Neural crest cell (in vitro differentiated cells): ENCODE measurements around the gene DBI. TPM values are rescaled to one million over a fixed set of nuclear protein-coding genes. Genes with fewer than 3 reads are reported as not detected.

Source experiments
- DNase-seq: peaks from one replicate; pipeline ENCODE4 v3.0.0; 2021; ENCODE audit warnings: low read depth, mixed read lengths, low spot score
- H3K27ac Mint-ChIP-seq: one replicate; pipeline ENCODE4 v1.8.0; 2021; ENCODE audit warnings: mild to moderate bottlenecking, mixed read lengths; ENCODE audit not compliant: unreplicated experiment
- H3K27me3 Mint-ChIP-seq: 2 replicates; pipeline ENCODE4 v1.8.0; 2021; ENCODE audit warnings: low read depth, mild to moderate bottlenecking, mixed read lengths
- H3K36me3 Mint-ChIP-seq: 2 replicates; pipeline ENCODE4 v1.8.0; 2021; ENCODE audit warnings: low read depth, mild to moderate bottlenecking, mixed read lengths
- H3K4me1 Mint-ChIP-seq: 2 replicates; pipeline ENCODE4 v1.8.0; 2021; ENCODE audit warnings: mixed read lengths
- H3K4me3 Mint-ChIP-seq: one replicate; pipeline ENCODE4 v1.8.0; 2021; ENCODE audit warnings: mild to moderate bottlenecking, mixed read lengths
- H3K9me3 Mint-ChIP-seq: 2 replicates; pipeline ENCODE4 v1.8.0; 2021; ENCODE audit warnings: mixed read lengths
- total RNA-seq: library from RNA; stranded (reverse); gene quantifications from 2 replicates; pipeline ENCODE4 v1.2.1, GENCODE V29; 2021
- TF ChIP-seq, protein P1 (sequence below): fragments of 200-600 bp; sonication (generic); conservative IDR thresholded peaks from 2 replicates; pipeline ENCODE4 v1.5.0; 2021; ENCODE audit warnings: antibody characterized with exemption, mild to moderate bottlenecking

DBI gene
- total RNA-seq, 1 donor from 2014 or later, result 222 TPM

DNA sequence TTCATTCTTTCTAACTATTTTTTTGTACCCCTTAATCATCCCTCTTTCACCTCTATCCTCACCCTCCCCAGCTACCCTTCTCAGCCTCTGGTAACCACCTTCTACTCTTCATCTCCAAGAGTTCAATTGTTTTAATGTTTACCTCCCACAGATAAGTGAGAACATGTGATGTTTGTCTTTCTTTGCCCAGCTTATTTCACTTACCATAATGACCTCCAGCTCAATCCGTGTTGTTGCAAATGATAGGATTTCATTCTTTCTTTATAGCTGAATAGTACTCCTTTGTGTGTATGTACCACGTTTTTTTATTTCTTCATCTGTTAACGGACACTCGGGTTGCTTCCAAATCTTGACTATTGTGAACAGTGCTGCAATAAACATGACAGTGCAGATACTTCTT is 42.7 kb downstream of the DBI start:
- H3K27me3 Mint-ChIP-seq, result no peaks in the 10 kb centered on the region
- H3K27ac Mint-ChIP-seq, result no peak overlapping the region
- H3K4me1 Mint-ChIP-seq, result peaks cover 8% of the 10 kb centered on the region
- H3K36me3 Mint-ChIP-seq, result no peaks in the 10 kb centered on the region
- H3K4me3 Mint-ChIP-seq, result no peak overlapping the region
- TF ChIP-seq, protein P1, sequence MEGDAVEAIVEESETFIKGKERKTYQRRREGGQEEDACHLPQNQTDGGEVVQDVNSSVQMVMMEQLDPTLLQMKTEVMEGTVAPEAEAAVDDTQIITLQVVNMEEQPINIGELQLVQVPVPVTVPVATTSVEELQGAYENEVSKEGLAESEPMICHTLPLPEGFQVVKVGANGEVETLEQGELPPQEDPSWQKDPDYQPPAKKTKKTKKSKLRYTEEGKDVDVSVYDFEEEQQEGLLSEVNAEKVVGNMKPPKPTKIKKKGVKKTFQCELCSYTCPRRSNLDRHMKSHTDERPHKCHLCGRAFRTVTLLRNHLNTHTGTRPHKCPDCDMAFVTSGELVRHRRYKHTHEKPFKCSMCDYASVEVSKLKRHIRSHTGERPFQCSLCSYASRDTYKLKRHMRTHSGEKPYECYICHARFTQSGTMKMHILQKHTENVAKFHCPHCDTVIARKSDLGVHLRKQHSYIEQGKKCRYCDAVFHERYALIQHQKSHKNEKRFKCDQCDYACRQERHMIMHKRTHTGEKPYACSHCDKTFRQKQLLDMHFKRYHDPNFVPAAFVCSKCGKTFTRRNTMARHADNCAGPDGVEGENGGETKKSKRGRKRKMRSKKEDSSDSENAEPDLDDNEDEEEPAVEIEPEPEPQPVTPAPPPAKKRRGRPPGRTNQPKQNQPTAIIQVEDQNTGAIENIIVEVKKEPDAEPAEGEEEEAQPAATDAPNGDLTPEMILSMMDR, result no peak
- no peak for DNase-seq
- peaks cover 7% of the 10 kb centered on the region for H3K9me3 Mint-ChIP-seq

DNA sequence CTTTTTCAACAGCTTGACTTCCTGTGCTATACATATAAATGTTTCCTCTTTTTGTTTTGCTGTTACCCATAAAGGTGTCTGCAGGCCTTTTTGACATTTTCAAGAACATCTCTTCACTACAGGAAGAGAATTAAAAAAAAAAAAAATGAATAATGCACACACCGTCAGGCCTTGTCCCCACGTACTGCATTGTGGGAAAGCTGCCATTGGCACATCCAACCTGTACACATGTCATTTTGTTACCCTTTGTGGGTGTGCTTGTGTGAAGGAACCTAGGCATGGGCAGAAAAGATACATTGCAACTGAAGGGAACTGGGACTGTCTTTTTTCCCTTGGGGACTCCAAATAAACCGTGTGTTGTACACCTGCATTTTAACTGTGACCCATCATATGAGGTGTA is 48.1 kb downstream of the DBI start:
- no peak for DNase-seq
- H3K4me1 Mint-ChIP-seq, result no peaks in the 10 kb centered on the region
- peaks cover 4% of the 10 kb centered on the region for H3K9me3 Mint-ChIP-seq
- H3K36me3 Mint-ChIP-seq, result no peaks in the 10 kb centered on the region
- H3K27me3 Mint-ChIP-seq, result no peaks in the 10 kb centered on the region
- no peak overlapping the region for H3K27ac Mint-ChIP-seq
- no peak overlapping the region for H3K4me3 Mint-ChIP-seq
- TF ChIP-seq, protein P1, result no peak

DNA sequence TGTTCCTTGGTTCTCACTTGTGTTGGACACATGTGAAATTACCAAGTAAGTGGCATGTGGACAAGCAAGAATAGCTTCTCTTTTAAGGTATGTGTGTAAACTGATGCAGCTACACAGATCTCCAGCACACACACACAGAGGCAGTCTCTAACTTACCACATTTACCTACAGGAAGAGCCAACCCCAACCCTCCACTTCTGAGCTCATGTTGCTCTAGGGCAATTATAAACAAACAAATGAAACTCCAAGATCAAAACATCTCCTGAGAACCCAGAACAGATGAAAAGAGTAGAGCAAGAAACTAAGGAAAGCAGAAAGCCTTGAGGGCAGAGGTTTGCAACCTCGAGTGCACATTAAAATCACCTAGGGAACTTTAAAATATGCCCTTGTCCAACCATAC is 48.9 kb downstream of the DBI start:
- Mint-ChIP-seq H3K27me3 (no peaks in the 10 kb centered on the region), H3K27ac (no peak overlapping the region), H3K9me3 (peaks cover 4% of the 10 kb centered on the region), H3K4me1 (no peaks in the 10 kb centered on the region), H3K4me3 (no peak overlapping the region), H3K36me3 (no peaks in the 10 kb centered on the region)
- DNase-seq, result no peak
- TF ChIP-seq, protein P1, result no peak

DNA sequence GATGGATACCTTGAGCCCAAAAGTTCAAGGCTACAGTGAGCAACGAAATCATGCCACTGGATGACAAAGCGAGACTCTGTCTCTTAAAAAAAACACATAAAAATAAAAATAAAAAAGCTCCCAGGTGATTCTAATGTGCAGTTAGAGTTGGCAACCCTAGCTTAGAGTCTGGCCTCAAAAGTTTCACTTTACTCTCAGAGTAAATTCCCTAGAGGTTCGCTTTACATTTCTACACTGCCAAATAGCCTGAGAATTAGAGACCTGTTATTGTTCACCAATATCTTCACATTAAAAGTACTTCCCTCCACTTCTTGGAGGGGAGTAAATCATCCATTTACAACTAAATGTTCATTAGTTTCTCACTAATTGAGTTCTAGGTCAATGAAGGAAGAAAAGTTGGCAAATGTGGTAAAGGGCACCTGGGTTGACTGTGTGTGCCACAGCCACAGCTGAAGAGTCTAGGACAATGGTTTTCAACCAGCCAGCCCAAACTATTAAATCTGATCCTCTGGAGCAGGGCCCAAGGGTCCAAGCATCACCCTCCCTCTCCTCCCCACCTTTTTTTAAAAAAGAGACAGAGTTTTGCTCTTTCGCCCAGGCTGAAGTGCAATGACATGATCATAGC is 49.6 kb downstream of the DBI start:
- TF ChIP-seq, protein P1, result no peak
- Mint-ChIP-seq H3K4me1 (no peaks in the 10 kb centered on the region), H3K27ac (no peak overlapping the region), H3K9me3 (peaks cover 4% of the 10 kb centered on the region), H3K4me3 (no peak overlapping the region), H3K36me3 (no peaks in the 10 kb centered on the region), H3K27me3 (no peaks in the 10 kb centered on the region)
- DNase-seq, result no peak

DNA sequence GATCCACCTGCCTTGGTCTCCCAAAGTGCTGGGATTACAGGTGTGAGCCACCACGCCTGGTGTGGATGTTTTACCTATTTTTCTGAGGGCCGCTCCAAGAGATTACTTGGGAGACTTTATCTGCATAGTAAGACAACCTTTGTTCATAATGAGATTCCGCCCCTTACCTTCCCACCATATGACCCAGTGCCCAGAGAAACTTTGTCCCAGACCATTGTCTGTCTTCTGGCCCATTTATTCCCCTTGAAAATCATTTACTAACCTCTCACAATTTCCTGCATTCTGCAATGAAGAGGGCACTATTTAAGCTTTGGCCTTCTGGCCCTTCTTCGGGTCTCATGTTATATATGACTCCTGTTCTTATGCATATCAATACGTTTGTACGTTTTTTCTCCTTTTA is 51.1 kb downstream of the DBI start:
- TF ChIP-seq, protein P1, result no peak
- Mint-ChIP-seq H3K4me1 (peaks cover 6% of the 10 kb centered on the region), H3K9me3 (peaks cover 6% of the 10 kb centered on the region), H3K36me3 (peaks cover 6% of the 10 kb centered on the region), H3K27ac (no peak overlapping the region), H3K27me3 (no peaks in the 10 kb centered on the region), H3K4me3 (no peak overlapping the region)
- no peak for DNase-seq

DNA sequence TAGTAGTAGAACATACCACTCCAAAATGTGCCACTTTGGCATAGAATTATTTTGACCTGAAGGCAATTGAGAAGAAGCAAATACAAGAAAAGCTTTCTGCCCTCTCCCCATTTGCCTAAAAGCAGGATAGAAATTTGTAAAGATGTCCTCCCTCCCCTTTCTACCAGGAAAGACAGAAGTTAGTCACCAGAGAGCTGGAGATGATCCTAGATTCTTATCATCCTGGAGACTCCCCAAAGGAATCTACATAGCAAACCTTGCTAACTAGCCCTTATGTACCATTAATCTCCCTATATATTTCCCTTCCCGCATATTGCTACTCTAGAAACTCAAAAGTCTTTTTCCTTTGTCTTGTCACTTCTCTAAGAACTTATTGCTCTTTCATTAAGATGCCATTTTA is 52.3 kb downstream of the DBI start:
- peaks cover 6% of the 10 kb centered on the region for H3K36me3 Mint-ChIP-seq
- H3K9me3 Mint-ChIP-seq, result peaks cover 6% of the 10 kb centered on the region
- H3K27ac Mint-ChIP-seq, result no peak overlapping the region
- TF ChIP-seq, protein P1, result no peak
- DNase-seq, result no peak
- H3K27me3 Mint-ChIP-seq, result no peaks in the 10 kb centered on the region
- H3K4me1 Mint-ChIP-seq, result peaks cover 10% of the 10 kb centered on the region
- no peak overlapping the region for H3K4me3 Mint-ChIP-seq
